ENCODE data around the gene RANBP10. TPM values are rescaled to one million over a fixed set of nuclear protein-coding genes. Genes with fewer than 3 reads are reported as not detected.
"Not testable (repeated sequence)": the region's sequence is repeated elsewhere in the genome, so short reads cannot be mapped to it uniquely, and the experiment has no call there.

RANBP10 gene
- total RNA-seq, 6 experiments from 2014 or later = 15.1 to 38.4 (median 22.7) TPM

GRCh38 chr16:67699265-67699664 is 107.1 kb downstream of the RANBP10 start:
- Histone ChIP-seq H3K27me3 (no peaks in the 10 kb centered on the region), H3K36me3 (peaks cover 0 to 5% (median 0%) of the 10 kb centered on the region in 4 donors), H3K4me3 (no peak overlapping the region), H3K4me1 (peaks cover 0 to 24% (median 4%) of the 10 kb centered on the region in 4 donors), H3K27ac (no peak overlapping the region), H3K9me3 (peaks cover 0 to 3% (median 0%) of the 10 kb centered on the region in 4 donors)
- DNase-seq (peak in 1 of 3 donors; percentile 26), ATAC-seq (peak in 1 of 4 donors; percentile 36)
- TF ChIP-seq POLR2A (IDR thresholded peaks at IDR 0.05) (no peak), CTCF (IDR thresholded peaks at IDR 0.05) (no peak)
- 81% methylated on average over 7 of the region's 7 CpGs for WGBS (ENCODE audit: insufficient coverage, low coverage, low lambda C conversion rate, missing lambda C conversion rate)
- intact Hi-C loops (cut with DNase I) = no loop called here

- peaks cover 0 to 3% (median 0%) of the 10 kb centered on the region in 4 donors for H3K9me3 ChIP-seq
- no peak for TF ChIP-seq CTCF (IDR thresholded peaks at IDR 0.05)
- DNase-seq (peak in 1 of 3 donors; percentile 38), ATAC-seq (peak; percentile 22 to 69 (median 39))
- H3K4me3 ChIP-seq = no peak overlapping the region
- WGBS (ENCODE audit: insufficient coverage, low coverage, low lambda C conversion rate, missing lambda C conversion rate) = 42% methylated on average over 1 of the region's 4 CpGs
- no peak overlapping the region for H3K27ac ChIP-seq
- intact Hi-C loops (cut with DNase I) = no loop called here
- H3K36me3 ChIP-seq = peaks cover 0 to 5% (median 0%) of the 10 kb centered on the region in 4 donors
- no peaks in the 10 kb centered on the region for H3K27me3 ChIP-seq
- H3K4me1 ChIP-seq = peaks cover 0 to 31% (median 3%) of the 10 kb centered on the region in 4 donors
Observed at GRCh38 chr16:67697422-67698185, 108.8 kb downstream of the RANBP10 start.

DNA sequence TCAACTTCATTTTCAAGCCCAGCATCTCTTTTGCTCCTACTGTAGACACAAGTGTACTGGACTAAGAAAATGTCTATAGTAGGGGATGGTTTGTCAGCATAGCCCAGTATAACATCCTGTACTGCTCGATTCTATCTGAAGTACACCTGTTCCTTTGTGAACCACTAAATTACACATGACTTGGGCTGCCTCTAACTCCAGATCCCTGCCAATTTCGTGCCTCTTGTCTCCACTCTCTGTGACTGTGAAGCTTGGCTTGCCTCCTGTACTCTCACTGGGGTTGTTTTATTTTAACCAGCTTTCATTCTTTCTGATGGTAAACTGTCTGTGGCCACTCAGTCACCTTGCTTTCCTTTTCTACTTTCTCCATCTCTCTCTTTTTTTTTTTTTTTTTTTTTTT is 111.7 kb downstream of the RANBP10 start:
- WGBS (ENCODE audit: insufficient coverage, low coverage, low lambda C conversion rate, missing lambda C conversion rate) = 25% methylated on average over 2 of the region's 2 CpGs
- Histone ChIP-seq H3K36me3 (peaks cover 0 to 5% (median 0%) of the 10 kb centered on the region in 4 donors), H3K27ac (peak overlapping the region in 1 of 3 donors; percentile 16), H3K27me3 (no peaks in the 10 kb centered on the region), H3K4me1 (peaks cover 0 to 31% (median 3%) of the 10 kb centered on the region in 4 donors), H3K9me3 (peaks cover 0 to 3% (median 0%) of the 10 kb centered on the region in 4 donors), H3K4me3 (no peak overlapping the region)
- intact Hi-C loops (cut with DNase I) = no loop called here
- TF ChIP-seq CTCF (IDR thresholded peaks at IDR 0.05) (no peak), POLR2A (IDR thresholded peaks at IDR 0.05) (no peak)
- DNase-seq (peak in 1 of 3 donors; percentile 16), ATAC-seq (peak; percentile 44 to 81 (median 62))

DNA sequence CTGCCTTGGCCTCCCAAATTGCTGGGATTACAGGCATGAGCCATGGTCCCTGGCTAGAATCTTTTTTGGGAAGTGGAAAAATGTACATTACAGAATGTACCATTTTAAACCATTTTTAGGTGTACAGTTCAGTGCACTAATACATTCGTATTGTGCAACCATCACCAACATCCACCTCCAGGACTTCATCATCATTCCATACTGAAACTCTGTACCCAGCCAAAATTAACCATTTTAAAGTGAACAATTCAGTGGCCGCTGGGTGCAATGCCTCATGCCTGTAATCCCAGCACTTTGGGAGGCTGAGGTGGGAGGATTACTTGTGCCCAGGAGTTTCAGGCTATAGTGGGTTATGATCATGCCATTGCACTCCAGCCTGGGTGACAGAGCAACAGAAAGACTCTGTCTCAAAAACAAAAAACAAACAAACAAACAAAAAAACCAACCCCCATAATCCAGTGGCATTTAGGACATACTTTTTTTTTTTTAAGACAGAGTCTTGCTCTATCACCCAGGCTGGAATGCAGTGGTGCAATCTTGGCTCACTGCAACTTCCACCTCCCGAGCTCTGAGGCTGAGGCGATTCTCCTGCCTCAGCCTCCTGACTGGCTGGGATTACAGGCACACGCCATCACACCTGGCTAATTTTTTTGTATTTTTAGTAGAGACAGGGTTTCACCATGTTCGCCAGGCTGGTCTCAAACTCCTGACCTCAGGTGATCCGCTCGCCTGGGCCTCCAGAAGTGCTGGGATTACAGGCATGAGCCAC is 112.7 kb downstream of the RANBP10 start:
- WGBS (ENCODE audit: insufficient coverage, low coverage, low lambda C conversion rate, missing lambda C conversion rate) = 82% methylated on average over 6 of the region's 8 CpGs

More for the DNA sequence above, 112.7 kb downstream of the RANBP10 start:
- H3K27ac ChIP-seq; H3K27me3 ChIP-seq; H3K36me3 ChIP-seq; H3K9me3 ChIP-seq; intact Hi-C loops (cut with DNase I); H3K4me3 ChIP-seq; ATAC-seq: not testable (repeated sequence)
- peak in 1 of 3 donors; percentile 30 for DNase-seq
- peaks cover 0 to 30% (median 3%) of the 10 kb centered on the region in 4 donors for H3K4me1 ChIP-seq

All from right lobe of liver (tissue), 6 donors.